WTC11 (cell line): ENCODE measurements around the gene DYDC1. TPM values are rescaled to one million over a fixed set of nuclear protein-coding genes. Genes with fewer than 3 reads are reported as not detected.

Experiments used
- ATAC-seq: fragments of 200-7000 bp; cut with Tn5 transposase; 2 replicates; pipeline ENCODE4 v1.10.0; 2021; ENCODE audit warnings: mild to moderate bottlenecking, moderate library complexity
- Bru-seq: library from RNA; stranded (reverse); fragments of 400-500 nt; gene quantifications from one replicate; lab custom pipeline; 2021; lab: Mats Ljungman, UMichigan
- CTCF ChIA-PET: fragments of 300-600 bp; sonication (Branson Sonifier 250); formaldehyde crosslinking; loops from one replicate; lab custom pipeline; 2021; ENCODE audit warnings: antibody characterized with exemption; lab: Charles Lee
- POLR2A ChIA-PET: fragments of 350-600 bp; sonication (Branson Sonifier 250); formaldehyde crosslinking; loops from one replicate; lab custom pipeline; 2021; ENCODE audit warnings: antibody characterized with exemption; lab: Charles Lee
- DNase-seq: peaks from one replicate; pipeline ENCODE4 v3.0.0; 2021; ENCODE audit warnings: low spot score
- H3K27ac Mint-ChIP-seq: 2 replicates; pipeline ENCODE4 v1.8.0; 2021; ENCODE audit warnings: mixed read lengths
- H3K27me3 Mint-ChIP-seq: 2 replicates; pipeline ENCODE4 v1.8.0; 2021; ENCODE audit warnings: low read depth, mild to moderate bottlenecking, moderate library complexity, mixed read lengths
- H3K36me3 Mint-ChIP-seq: 2 replicates; pipeline ENCODE4 v1.8.0; 2021; ENCODE audit warnings: mixed read lengths
- H3K4me1 Mint-ChIP-seq: 2 replicates; pipeline ENCODE4 v1.8.0; 2022; ENCODE audit warnings: mixed read lengths
- H3K4me3 Mint-ChIP-seq: 2 replicates; pipeline ENCODE4 v1.8.0; 2021; ENCODE audit warnings: mild to moderate bottlenecking, moderate library complexity, mixed read lengths
- H3K9me3 Mint-ChIP-seq: 2 replicates; pipeline ENCODE4 v1.8.0; 2021; ENCODE audit warnings: mixed read lengths
- CBFB ChIP-seq: sonication (generic); formaldehyde crosslinking; IDR thresholded peaks from 2 replicates; pipeline ENCODE4 v1.8.1; 2022; ENCODE audit warnings: mild to moderate bottlenecking, low read depth, missing genetic modification reagents
- FOXJ3 ChIP-seq: sonication (generic); formaldehyde crosslinking; IDR thresholded peaks from 2 replicates; pipeline ENCODE4 v1.9.0; 2021; ENCODE audit warnings: missing genetic modification reagents, mild to moderate bottlenecking, borderline replicate concordance
- FOXK1 ChIP-seq: sonication (generic); formaldehyde crosslinking; IDR thresholded peaks from 2 replicates; pipeline ENCODE4 v1.8.0; 2022; ENCODE audit warnings: mild to moderate bottlenecking, moderate library complexity, missing genetic modification reagents
- FOXP1 ChIP-seq: sonication (generic); formaldehyde crosslinking; IDR thresholded peaks from 2 replicates; pipeline ENCODE4 v1.8.0; 2022; ENCODE audit warnings: missing genetic modification reagents, mild to moderate bottlenecking, moderate library complexity, borderline replicate concordance
- NFE2L1 ChIP-seq: sonication (generic); formaldehyde crosslinking; IDR thresholded peaks from 2 replicates; pipeline ENCODE4 v1.8.1; 2023; ENCODE audit warnings: missing genetic modification reagents
- NFYB ChIP-seq: sonication (generic); formaldehyde crosslinking; conservative IDR thresholded peaks from 2 replicates; pipeline ENCODE4 v1.8.0; 2022; ENCODE audit warnings: low read depth, missing genetic modification reagents
- NR2C2 ChIP-seq: sonication (generic); formaldehyde crosslinking; IDR thresholded peaks from 2 replicates; pipeline ENCODE4 v1.8.0; 2022; ENCODE audit warnings: mild to moderate bottlenecking, missing genetic modification reagents
- PRRX2 ChIP-seq: fragments of 250-450 bp; sonication (Bioruptor Pico); IDR thresholded peaks from 2 replicates; pipeline ENCODE4 v1.8.0; 2021; ENCODE audit warnings: mild to moderate bottlenecking
- TP53 ChIP-seq: sonication (generic); formaldehyde crosslinking; IDR thresholded peaks from 2 replicates; pipeline ENCODE4 v1.8.1; 2023; ENCODE audit warnings: mild to moderate bottlenecking, missing genetic modification reagents
- ZNF219 ChIP-seq: sonication (generic); formaldehyde crosslinking; IDR thresholded peaks from 2 replicates; pipeline ENCODE4 v1.8.0; 2023; ENCODE audit warnings: missing genetic modification reagents, mild to moderate bottlenecking, borderline replicate concordance
- long read RNA-seq, 3 experiments: library from RNA in 1 of 3; library from capped mRNA in 1 of 3; library from polyadenylated mRNA in 1 of 3; unstranded in 2 of 3; stranded (forward) in 1 of 3; transcript quantifications; one replicate each; pipeline ENCODE4 v2.0.0, GENCODE V29; 2021
- total RNA-seq: library from RNA; stranded (reverse); gene quantifications from 3 replicates; pipeline ENCODE4 v1.2.3, GENCODE V29; 2021
- TF ChIP-seq, protein P1 (sequence below): sonication (generic); formaldehyde crosslinking; IDR thresholded peaks from 2 replicates; pipeline ENCODE4 v1.8.0; 2023; ENCODE audit warnings: missing genetic modification reagents, mild to moderate bottlenecking, borderline replicate concordance
- TF ChIP-seq, protein P2 (sequence below): fragments of 250-450 bp; sonication (Bioruptor Pico); IDR thresholded peaks from 2 replicates; pipeline ENCODE4 v1.9.0; 2021; ENCODE audit warnings: mild to moderate bottlenecking
- TF ChIP-seq, protein P3 (sequence below): fragments of 250-450 bp; sonication (Bioruptor Pico); IDR thresholded peaks from 2 replicates; pipeline ENCODE4 v1.9.0; 2021; ENCODE audit warnings: mild to moderate bottlenecking, borderline replicate concordance
- TF ChIP-seq, protein P4 (sequence below): sonication (generic); formaldehyde crosslinking; IDR thresholded peaks from 2 replicates; pipeline ENCODE4 v1.8.0; 2022; ENCODE audit warnings: mild to moderate bottlenecking, missing genetic modification reagents
- TF ChIP-seq, protein P5 (sequence below): sonication (generic); formaldehyde crosslinking; conservative IDR thresholded peaks from 2 replicates; pipeline ENCODE4 v1.8.1; 2023; ENCODE audit warnings: mild to moderate bottlenecking, low read depth, missing genetic modification reagents, moderate library complexity
- TF ChIP-seq, protein P6 (sequence below): sonication (generic); formaldehyde crosslinking; IDR thresholded peaks from 2 replicates; pipeline ENCODE4 v1.8.1; 2023; ENCODE audit warnings: mild to moderate bottlenecking, missing genetic modification reagents, moderate library complexity
- TF ChIP-seq, protein P7 (sequence below): sonication (generic); formaldehyde crosslinking; conservative IDR thresholded peaks from 2 replicates; pipeline ENCODE4 v1.8.1; 2022; ENCODE audit warnings: mild to moderate bottlenecking, missing genetic modification reagents
- TF ChIP-seq, protein P8 (sequence below): sonication (generic); formaldehyde crosslinking; IDR thresholded peaks from 2 replicates; pipeline ENCODE4 v1.8.0; 2022; ENCODE audit warnings: mild to moderate bottlenecking, missing genetic modification reagents

Gene DYDC1
- total RNA-seq (0.50 to 0.52 TPM in 2 of 3 replicates, not detected in the other), Bru-seq, nascent RNA (percentile 17 among the genes with signal in this experiment)
- long read RNA-seq, experiment 1, partial matches to known transcripts: 0 of 1 reads
- long read RNA-seq, experiment 1, other reads (novel, unspliced or antisense): 1 of 1 reads
- long read RNA-seq, experiment 2, partial matches to known transcripts: 0 of 1 reads
- long read RNA-seq, experiment 2, other reads (novel, unspliced or antisense): 1 of 1 reads
- long read RNA-seq, experiment 3, partial matches to known transcripts: 0 of 1 reads
- long read RNA-seq, experiment 3, other reads (novel, unspliced or antisense): 1 of 1 reads

DNA sequence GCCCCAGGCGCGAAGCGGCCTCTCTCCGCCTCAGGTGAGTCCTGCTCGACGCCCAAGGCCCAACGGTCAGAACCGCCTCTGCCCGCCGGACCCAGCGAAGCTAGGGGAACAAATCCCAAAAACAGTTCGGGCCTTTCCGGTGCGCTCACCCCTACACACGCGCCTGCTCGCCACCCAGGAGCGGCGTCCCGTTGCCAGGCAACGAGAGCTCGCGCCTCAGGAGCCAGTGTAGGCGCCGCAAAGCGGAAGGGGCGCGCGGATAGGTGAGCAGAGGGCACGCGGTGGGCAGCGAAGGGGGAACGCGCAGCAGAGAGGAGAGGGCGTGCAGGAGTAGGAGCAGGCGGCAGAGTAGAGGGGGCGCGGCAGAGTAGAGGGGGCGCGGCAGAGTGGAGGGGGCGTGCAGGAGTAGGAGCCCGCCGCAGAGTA, at the start of gene DYDC1, which contains the start of gene DYDC2:
TSS of gene DYDC1 (minus strand) at position 193 of the 426 bp plus-strand sequence. CDS start 4,154 bp downstream, outside the sequence.
TSS of gene DYDC2 (plus strand) at position 219 of the 426 bp plus-strand sequence. CDS start 5,663 bp downstream, outside the sequence.
- ChIA-PET CTCF (interaction anchor here (0.8 to 2.7 kb wide), 4 partner anchors 22 to 306 kb away, joined by 4 to 14 read pairs (median 4); no protein-coding TSS in a partner anchor), POLR2A (interaction anchor here (1.7 kb wide), 1 partner anchor 51 kb away, joined by 5 read pairs; the partner anchor contains the start of gene PRXL2A)
- peak; percentile 88 for DNase-seq
- peaks cover 18% of the 10 kb centered on the region for H3K4me1 Mint-ChIP-seq
- H3K4me3 Mint-ChIP-seq: peak within 1 kb of the TSS; percentile 83
- H3K27me3 Mint-ChIP-seq: peaks cover 43% of the 10 kb centered on the region
- no peaks in the 10 kb centered on the region for H3K36me3 Mint-ChIP-seq
- H3K9me3 Mint-ChIP-seq: peaks cover 7% of the 10 kb centered on the region
- peak; percentile 93 for ATAC-seq
- H3K27ac Mint-ChIP-seq: no peak within 1 kb of the TSS
- TF ChIP-seq, protein P1, sequence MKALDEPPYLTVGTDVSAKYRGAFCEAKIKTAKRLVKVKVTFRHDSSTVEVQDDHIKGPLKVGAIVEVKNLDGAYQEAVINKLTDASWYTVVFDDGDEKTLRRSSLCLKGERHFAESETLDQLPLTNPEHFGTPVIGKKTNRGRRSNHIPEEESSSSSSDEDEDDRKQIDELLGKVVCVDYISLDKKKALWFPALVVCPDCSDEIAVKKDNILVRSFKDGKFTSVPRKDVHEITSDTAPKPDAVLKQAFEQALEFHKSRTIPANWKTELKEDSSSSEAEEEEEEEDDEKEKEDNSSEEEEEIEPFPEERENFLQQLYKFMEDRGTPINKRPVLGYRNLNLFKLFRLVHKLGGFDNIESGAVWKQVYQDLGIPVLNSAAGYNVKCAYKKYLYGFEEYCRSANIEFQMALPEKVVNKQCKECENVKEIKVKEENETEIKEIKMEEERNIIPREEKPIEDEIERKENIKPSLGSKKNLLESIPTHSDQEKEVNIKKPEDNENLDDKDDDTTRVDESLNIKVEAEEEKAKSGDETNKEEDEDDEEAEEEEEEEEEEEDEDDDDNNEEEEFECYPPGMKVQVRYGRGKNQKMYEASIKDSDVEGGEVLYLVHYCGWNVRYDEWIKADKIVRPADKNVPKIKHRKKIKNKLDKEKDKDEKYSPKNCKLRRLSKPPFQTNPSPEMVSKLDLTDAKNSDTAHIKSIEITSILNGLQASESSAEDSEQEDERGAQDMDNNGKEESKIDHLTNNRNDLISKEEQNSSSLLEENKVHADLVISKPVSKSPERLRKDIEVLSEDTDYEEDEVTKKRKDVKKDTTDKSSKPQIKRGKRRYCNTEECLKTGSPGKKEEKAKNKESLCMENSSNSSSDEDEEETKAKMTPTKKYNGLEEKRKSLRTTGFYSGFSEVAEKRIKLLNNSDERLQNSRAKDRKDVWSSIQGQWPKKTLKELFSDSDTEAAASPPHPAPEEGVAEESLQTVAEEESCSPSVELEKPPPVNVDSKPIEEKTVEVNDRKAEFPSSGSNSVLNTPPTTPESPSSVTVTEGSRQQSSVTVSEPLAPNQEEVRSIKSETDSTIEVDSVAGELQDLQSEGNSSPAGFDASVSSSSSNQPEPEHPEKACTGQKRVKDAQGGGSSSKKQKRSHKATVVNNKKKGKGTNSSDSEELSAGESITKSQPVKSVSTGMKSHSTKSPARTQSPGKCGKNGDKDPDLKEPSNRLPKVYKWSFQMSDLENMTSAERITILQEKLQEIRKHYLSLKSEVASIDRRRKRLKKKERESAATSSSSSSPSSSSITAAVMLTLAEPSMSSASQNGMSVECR: peak; percentile 95
- TF ChIP-seq, protein P2, sequence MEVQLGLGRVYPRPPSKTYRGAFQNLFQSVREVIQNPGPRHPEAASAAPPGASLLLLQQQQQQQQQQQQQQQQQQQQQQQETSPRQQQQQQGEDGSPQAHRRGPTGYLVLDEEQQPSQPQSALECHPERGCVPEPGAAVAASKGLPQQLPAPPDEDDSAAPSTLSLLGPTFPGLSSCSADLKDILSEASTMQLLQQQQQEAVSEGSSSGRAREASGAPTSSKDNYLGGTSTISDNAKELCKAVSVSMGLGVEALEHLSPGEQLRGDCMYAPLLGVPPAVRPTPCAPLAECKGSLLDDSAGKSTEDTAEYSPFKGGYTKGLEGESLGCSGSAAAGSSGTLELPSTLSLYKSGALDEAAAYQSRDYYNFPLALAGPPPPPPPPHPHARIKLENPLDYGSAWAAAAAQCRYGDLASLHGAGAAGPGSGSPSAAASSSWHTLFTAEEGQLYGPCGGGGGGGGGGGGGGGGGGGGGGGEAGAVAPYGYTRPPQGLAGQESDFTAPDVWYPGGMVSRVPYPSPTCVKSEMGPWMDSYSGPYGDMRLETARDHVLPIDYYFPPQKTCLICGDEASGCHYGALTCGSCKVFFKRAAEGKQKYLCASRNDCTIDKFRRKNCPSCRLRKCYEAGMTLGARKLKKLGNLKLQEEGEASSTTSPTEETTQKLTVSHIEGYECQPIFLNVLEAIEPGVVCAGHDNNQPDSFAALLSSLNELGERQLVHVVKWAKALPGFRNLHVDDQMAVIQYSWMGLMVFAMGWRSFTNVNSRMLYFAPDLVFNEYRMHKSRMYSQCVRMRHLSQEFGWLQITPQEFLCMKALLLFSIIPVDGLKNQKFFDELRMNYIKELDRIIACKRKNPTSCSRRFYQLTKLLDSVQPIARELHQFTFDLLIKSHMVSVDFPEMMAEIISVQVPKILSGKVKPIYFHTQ (CRISPR knock-in tag): no peak
- 0 out of 2 replicates have a peak, but pooled peaks have one; percentile 39 for TF ChIP-seq NFE2L1 (CRISPR knock-in tag)
- TF ChIP-seq, protein P3, sequence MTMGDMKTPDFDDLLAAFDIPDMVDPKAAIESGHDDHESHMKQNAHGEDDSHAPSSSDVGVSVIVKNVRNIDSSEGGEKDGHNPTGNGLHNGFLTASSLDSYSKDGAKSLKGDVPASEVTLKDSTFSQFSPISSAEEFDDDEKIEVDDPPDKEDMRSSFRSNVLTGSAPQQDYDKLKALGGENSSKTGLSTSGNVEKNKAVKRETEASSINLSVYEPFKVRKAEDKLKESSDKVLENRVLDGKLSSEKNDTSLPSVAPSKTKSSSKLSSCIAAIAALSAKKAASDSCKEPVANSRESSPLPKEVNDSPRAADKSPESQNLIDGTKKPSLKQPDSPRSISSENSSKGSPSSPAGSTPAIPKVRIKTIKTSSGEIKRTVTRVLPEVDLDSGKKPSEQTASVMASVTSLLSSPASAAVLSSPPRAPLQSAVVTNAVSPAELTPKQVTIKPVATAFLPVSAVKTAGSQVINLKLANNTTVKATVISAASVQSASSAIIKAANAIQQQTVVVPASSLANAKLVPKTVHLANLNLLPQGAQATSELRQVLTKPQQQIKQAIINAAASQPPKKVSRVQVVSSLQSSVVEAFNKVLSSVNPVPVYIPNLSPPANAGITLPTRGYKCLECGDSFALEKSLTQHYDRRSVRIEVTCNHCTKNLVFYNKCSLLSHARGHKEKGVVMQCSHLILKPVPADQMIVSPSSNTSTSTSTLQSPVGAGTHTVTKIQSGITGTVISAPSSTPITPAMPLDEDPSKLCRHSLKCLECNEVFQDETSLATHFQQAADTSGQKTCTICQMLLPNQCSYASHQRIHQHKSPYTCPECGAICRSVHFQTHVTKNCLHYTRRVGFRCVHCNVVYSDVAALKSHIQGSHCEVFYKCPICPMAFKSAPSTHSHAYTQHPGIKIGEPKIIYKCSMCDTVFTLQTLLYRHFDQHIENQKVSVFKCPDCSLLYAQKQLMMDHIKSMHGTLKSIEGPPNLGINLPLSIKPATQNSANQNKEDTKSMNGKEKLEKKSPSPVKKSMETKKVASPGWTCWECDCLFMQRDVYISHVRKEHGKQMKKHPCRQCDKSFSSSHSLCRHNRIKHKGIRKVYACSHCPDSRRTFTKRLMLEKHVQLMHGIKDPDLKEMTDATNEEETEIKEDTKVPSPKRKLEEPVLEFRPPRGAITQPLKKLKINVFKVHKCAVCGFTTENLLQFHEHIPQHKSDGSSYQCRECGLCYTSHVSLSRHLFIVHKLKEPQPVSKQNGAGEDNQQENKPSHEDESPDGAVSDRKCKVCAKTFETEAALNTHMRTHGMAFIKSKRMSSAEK (CRISPR knock-in tag): no peak; the same call in 1 of the 2 replicates
- peak; percentile 83 for TF ChIP-seq FOXK1 (CRISPR knock-in tag)
- no peak for TF ChIP-seq NFYB (CRISPR knock-in tag)
- TF ChIP-seq, protein P4, sequence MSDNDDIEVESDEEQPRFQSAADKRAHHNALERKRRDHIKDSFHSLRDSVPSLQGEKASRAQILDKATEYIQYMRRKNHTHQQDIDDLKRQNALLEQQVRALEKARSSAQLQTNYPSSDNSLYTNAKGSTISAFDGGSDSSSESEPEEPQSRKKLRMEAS (CRISPR knock-in tag): peak; percentile 96
- TF ChIP-seq, protein P5, sequence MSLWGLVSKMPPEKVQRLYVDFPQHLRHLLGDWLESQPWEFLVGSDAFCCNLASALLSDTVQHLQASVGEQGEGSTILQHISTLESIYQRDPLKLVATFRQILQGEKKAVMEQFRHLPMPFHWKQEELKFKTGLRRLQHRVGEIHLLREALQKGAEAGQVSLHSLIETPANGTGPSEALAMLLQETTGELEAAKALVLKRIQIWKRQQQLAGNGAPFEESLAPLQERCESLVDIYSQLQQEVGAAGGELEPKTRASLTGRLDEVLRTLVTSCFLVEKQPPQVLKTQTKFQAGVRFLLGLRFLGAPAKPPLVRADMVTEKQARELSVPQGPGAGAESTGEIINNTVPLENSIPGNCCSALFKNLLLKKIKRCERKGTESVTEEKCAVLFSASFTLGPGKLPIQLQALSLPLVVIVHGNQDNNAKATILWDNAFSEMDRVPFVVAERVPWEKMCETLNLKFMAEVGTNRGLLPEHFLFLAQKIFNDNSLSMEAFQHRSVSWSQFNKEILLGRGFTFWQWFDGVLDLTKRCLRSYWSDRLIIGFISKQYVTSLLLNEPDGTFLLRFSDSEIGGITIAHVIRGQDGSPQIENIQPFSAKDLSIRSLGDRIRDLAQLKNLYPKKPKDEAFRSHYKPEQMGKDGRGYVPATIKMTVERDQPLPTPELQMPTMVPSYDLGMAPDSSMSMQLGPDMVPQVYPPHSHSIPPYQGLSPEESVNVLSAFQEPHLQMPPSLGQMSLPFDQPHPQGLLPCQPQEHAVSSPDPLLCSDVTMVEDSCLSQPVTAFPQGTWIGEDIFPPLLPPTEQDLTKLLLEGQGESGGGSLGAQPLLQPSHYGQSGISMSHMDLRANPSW (CRISPR knock-in tag): peak; percentile 87; the same call in 1 of the 2 replicates
- TF ChIP-seq, protein P6, sequence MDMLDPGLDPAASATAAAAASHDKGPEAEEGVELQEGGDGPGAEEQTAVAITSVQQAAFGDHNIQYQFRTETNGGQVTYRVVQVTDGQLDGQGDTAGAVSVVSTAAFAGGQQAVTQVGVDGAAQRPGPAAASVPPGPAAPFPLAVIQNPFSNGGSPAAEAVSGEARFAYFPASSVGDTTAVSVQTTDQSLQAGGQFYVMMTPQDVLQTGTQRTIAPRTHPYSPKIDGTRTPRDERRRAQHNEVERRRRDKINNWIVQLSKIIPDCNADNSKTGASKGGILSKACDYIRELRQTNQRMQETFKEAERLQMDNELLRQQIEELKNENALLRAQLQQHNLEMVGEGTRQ (CRISPR knock-in tag): peak; percentile 73
- no peak for TF ChIP-seq PRRX2 (CRISPR knock-in tag)
- TF ChIP-seq CBFB (CRISPR knock-in tag): peak; percentile 42; the same call in 1 of the 2 replicates
- TF ChIP-seq ZNF219 (CRISPR knock-in tag): no peak
- TF ChIP-seq, protein P7, sequence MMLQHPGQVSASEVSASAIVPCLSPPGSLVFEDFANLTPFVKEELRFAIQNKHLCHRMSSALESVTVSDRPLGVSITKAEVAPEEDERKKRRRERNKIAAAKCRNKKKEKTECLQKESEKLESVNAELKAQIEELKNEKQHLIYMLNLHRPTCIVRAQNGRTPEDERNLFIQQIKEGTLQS: no peak
- TF ChIP-seq FOXJ3 (CRISPR knock-in tag): no peak
- TF ChIP-seq TP53: peak; percentile 91; the same call in 1 of the 2 replicates
- TF ChIP-seq NR2C2 (CRISPR knock-in tag): no peak
- TF ChIP-seq, protein P8, sequence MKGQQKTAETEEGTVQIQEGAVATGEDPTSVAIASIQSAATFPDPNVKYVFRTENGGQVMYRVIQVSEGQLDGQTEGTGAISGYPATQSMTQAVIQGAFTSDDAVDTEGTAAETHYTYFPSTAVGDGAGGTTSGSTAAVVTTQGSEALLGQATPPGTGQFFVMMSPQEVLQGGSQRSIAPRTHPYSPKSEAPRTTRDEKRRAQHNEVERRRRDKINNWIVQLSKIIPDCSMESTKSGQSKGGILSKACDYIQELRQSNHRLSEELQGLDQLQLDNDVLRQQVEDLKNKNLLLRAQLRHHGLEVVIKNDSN (CRISPR knock-in tag): peak; percentile 81
- TF ChIP-seq FOXP1 (CRISPR knock-in tag): peak; percentile 86
